HepG2 (cell line): ENCODE results near the gene TOP1. TPM values are rescaled to one million over a fixed set of nuclear protein-coding genes. Genes with fewer than 3 reads are reported as not detected.
A peak's percentile ranks its signal among the peaks of the same experiment; 100 is the strongest.

Experiments
- ATAC-seq: fragments of 200-7000 bp; cut with Tn5 transposase; 3 replicates; pipeline ENCODE4 v1.9.1; 2020; ENCODE audit warnings: mild to moderate bottlenecking, moderate library complexity
- BruUV-seq: library from RNA; stranded (reverse); fragments of 400-500 nt; replicated peaks from 2 replicates; lab custom pipeline; 2021; lab: Mats Ljungman, UMichigan
- CTCF ChIA-PET: fragments of 300-600 bp; formaldehyde crosslinking; extraction: SDS; loops from one replicate; lab custom pipeline; 2021; ENCODE audit warnings: low total read pairs, inconsistent platforms, low intra/inter-chr PET ratio; lab: Yijun Ruan, JAX
- POLR2A ChIA-PET: fragments of 350-600 bp; sonication (Branson Sonifier 250); formaldehyde crosslinking; loops from one replicate; lab custom pipeline; 2020; ENCODE audit warnings: antibody characterized with exemption, inconsistent platforms; lab: Yijun Ruan, JAX
- DNase-seq: peaks from one replicate; pipeline ENCODE4 v3.0.0-alpha.2; 2015; ENCODE audit warnings: low spot score
- FAIRE-seq: peaks from 3 replicates; lab custom pipeline; 2011; peaks lifted over from hg19 to GRCh38; lab: Jason Lieb, UNC
- H2AFZ ChIP-seq: one replicate; pipeline ENCODE4 v1.6.1; 2011; ENCODE audit warnings: low read length, inconsistent platforms
- H3K27ac ChIP-seq: fragments of 300-600 bp; 3 replicates; pipeline ENCODE4 v1.8.0; 2011; ENCODE audit warnings: mixed run types, mild to moderate bottlenecking, mixed read lengths, low read length, inconsistent platforms; ENCODE audit not compliant: insufficient read depth; ENCODE audit errors: extremely low read length
- H3K27me3 ChIP-seq, 2 experiments: fragments of 200-600 bp in 1 of 2; 2 replicates in 1 of 2; 3 replicates in 1 of 2; pipeline versions ENCODE4 v1.6.0 to v1.8.0; 2011; ENCODE audit warnings: low read length in 2 of 2, mild to moderate bottlenecking in 2 of 2, moderate library complexity in 2 of 2, inconsistent platforms in 1 of 2; ENCODE audit not compliant: insufficient read depth in 2 of 2, control insufficient read depth in 1 of 2
- H3K36me3 ChIP-seq, 2 experiments: fragments of 200-600 bp in 1 of 2; replicated peaks in 1 of 2; 2 replicates in 1 of 2; 3 replicates in 1 of 2; pipeline versions ENCODE4 v1.5.1 to v1.8.0; 2011; ENCODE audit warnings: low read length in 2 of 2, inconsistent platforms in 1 of 2; ENCODE audit not compliant: insufficient read depth in 2 of 2, control insufficient read depth in 1 of 2
- H3K4me1 ChIP-seq: 2 replicates; pipeline ENCODE4 v1.5.1; 2012; ENCODE audit warnings: low read length, inconsistent platforms; ENCODE audit not compliant: insufficient read depth
- H3K4me2 ChIP-seq: 2 replicates; pipeline ENCODE4 v1.6.0; 2011; ENCODE audit warnings: low read depth, low read length, inconsistent platforms
- H3K4me3 ChIP-seq, 3 experiments: fragments of 200-600 bp in 1 of 3; sonication (generic), shearing (Covaris generic) in 1 of 3; replicated peaks in 1 of 3; 2 replicates each; pipeline ENCODE4 v1.5.1; 2011 to 2016; ENCODE audit warnings: low read length in 3 of 3, inconsistent platforms in 2 of 3, low read depth in 2 of 3, mild to moderate bottlenecking in 2 of 3, control low read depth in 1 of 3, mixed read lengths in 1 of 3; ENCODE audit not compliant: insufficient read depth in 1 of 3
- H3K79me2 ChIP-seq: one replicate; pipeline ENCODE4 v1.6.1; 2011; ENCODE audit warnings: low read length, inconsistent platforms; ENCODE audit not compliant: insufficient read depth
- H3K9ac ChIP-seq: 2 replicates; pipeline ENCODE4 v1.6.0; 2011; ENCODE audit warnings: mild to moderate bottlenecking, low read depth, low read length, inconsistent platforms; ENCODE audit not compliant: insufficient read depth
- H3K9me3 ChIP-seq: 2 replicates; pipeline ENCODE4 v1.5.1; 2012; ENCODE audit warnings: mild to moderate bottlenecking, low read length
- H4K20me1 ChIP-seq: 2 replicates; pipeline ENCODE4 v1.6.0; 2011; ENCODE audit warnings: inconsistent platforms, mild to moderate bottlenecking, low read length, moderate library complexity; ENCODE audit not compliant: insufficient read depth
- AGO1 ChIP-seq: fragments of 200-400 bp; formaldehyde crosslinking; IDR thresholded peaks from 2 replicates; pipeline ENCODE4 v1.6.1; 2017; ENCODE audit warnings: mild to moderate bottlenecking, low read depth, low read length, moderate library complexity; ENCODE audit not compliant: poor library complexity, severe bottlenecking
- ETV6 ChIP-seq: sonication (generic); formaldehyde crosslinking; conservative IDR thresholded peaks from 2 replicates; pipeline ENCODE4 v1.4.0; 2020; ENCODE audit warnings: missing genetic modification reagents
- GABPA ChIP-seq, 2 experiments: IDR thresholded peaks; 2 replicates each; pipeline ENCODE4 v1.6.1; 2011 to 2016; ENCODE audit warnings: low read depth in 2 of 2, low read length in 1 of 2, missing biosample characterization in 1 of 2, missing genetic modification characterization in 1 of 2
- HOXD1 ChIP-seq: sonication (generic); formaldehyde crosslinking; IDR thresholded peaks from 2 replicates; pipeline ENCODE4 v1.5.0; 2020; ENCODE audit warnings: missing genetic modification reagents
- SIN3B ChIP-seq: fragments of 150-350 bp; IDR thresholded peaks from 2 replicates; pipeline ENCODE4 v1.6.1; 2014; ENCODE audit warnings: low read length
- SP4 ChIP-seq: sonication (generic); formaldehyde crosslinking; IDR thresholded peaks from 2 replicates; pipeline ENCODE4 v1.8.1; 2023; ENCODE audit warnings: mild to moderate bottlenecking, missing genetic modification reagents
- ZBTB20 ChIP-seq: sonication (generic); formaldehyde crosslinking; IDR thresholded peaks from 2 replicates; pipeline ENCODE4 v1.8.1; 2023; ENCODE audit warnings: missing genetic modification reagents, low read depth, mild to moderate bottlenecking, borderline replicate concordance
- ZNF12 ChIP-seq: sonication (generic); formaldehyde crosslinking; IDR thresholded peaks from 2 replicates; pipeline ENCODE4 v1.5.0; 2020; ENCODE audit warnings: missing genetic modification reagents
- ZNF333 ChIP-seq: sonication (generic); formaldehyde crosslinking; IDR thresholded peaks from 2 replicates; pipeline ENCODE4 v1.4.0; 2020; ENCODE audit warnings: mild to moderate bottlenecking, missing genetic modification reagents, borderline replicate concordance
- ZNF552 ChIP-seq: sonication (generic); formaldehyde crosslinking; IDR thresholded peaks from 2 replicates; pipeline ENCODE4 v1.9.0; 2022; ENCODE audit warnings: missing genetic modification reagents, mild to moderate bottlenecking, borderline replicate concordance
- ZNF674 ChIP-seq: sonication (generic); formaldehyde crosslinking; IDR thresholded peaks from 2 replicates; pipeline ENCODE4 v1.5.0; 2020; ENCODE audit warnings: low read depth, mild to moderate bottlenecking, missing genetic modification reagents
- WGBS: methylation state at CpG from one replicate; pipeline ENCODE4 v1.1.6; 2017; ENCODE audit warnings: low lambda C conversion rate; 5-methylcytosine and 5-hydroxymethylcytosine counted together
- in situ Hi-C: cut with HindIII; loops from 2 replicates; pipeline ENCODE4 v1.10.0; 2017; ENCODE audit warnings: low pct_unique_long_range_greater_than_20kb; ENCODE audit not compliant: extremely low pct_ligation_motif_present
- intact Hi-C: fragments of 100-400 bp; cut with micrococcal nuclease; formaldehyde crosslinking; loops from one replicate; pipeline ENCODE4 v1.10.0; 2022; ENCODE audit not compliant: unreplicated experiment
- polyA plus RNA-seq, 8 experiments: library from polyadenylated mRNA; depleted of rRNA in 3 of 8; stranded (reverse) in 7 of 8; unstranded in 1 of 8; fragments of >200 nt; fragmentation: Illumina TruSeq in 4 of 8; extraction: Trizol in 4 of 8; gene quantifications; 2 replicates each; pipeline versions ENCODE4 v1.2.1 to v1.2.3, GENCODE V29; 2011 to 2016; ENCODE audit warnings: low read depth in 4 of 8, missing spikeins in 1 of 8, mixed read lengths in 1 of 8; ENCODE audit not compliant: insufficient read depth in 1 of 8
- total RNA-seq, 5 experiments: library from RNA; depleted of rRNA; stranded (reverse); fragments of >200 nt; fragmentation: Illumina TruSeq; extraction: Trizol; gene quantifications; 2 replicates each; pipeline ENCODE4 v1.2.3, GENCODE V29; 2016; ENCODE audit warnings: low read depth in 1 of 5
- TF ChIP-seq, protein P1 (sequence below): sonication (generic); formaldehyde crosslinking; IDR thresholded peaks from 2 replicates; pipeline ENCODE4 v1.4.0; 2020; ENCODE audit warnings: missing genetic modification reagents, borderline replicate concordance
- TF ChIP-seq, protein P2 (sequence below): sonication (generic); formaldehyde crosslinking; IDR thresholded peaks from 2 replicates; pipeline ENCODE4 v1.4.0; 2020; ENCODE audit warnings: missing genetic modification reagents

The TOP1 gene
- total and polyA plus RNA-seq, 2 of the 13 experiments (the other 11 are each of a cell fraction or from before 2014, with no cell fraction given), result 10.2 to 19.4 TPM

DNA sequence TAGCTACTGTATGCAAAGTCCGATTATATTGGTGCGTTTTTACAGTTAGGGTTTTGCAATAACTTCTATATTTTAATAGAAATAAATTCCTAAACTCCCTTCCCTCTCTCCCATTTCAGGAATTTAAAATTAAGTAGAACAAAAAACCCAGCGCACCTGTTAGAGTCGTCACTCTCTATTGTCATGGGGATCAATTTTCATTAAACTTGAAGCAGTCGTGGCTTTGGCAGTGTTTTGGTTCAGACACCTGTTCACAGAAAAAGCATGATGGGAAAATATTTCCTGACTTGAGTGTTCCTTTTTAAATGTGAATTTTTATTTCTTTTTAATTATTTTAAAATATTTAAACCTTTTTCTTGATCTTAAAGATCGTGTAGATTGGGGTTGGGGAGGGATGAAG lies 95.0 kb downstream of the TOP1 start (continued):
- TF ChIP-seq ZNF333 (CRISPR knock-in tag), result no peak
- TF ChIP-seq SIN3B, result no peak
- TF ChIP-seq, protein P1, sequence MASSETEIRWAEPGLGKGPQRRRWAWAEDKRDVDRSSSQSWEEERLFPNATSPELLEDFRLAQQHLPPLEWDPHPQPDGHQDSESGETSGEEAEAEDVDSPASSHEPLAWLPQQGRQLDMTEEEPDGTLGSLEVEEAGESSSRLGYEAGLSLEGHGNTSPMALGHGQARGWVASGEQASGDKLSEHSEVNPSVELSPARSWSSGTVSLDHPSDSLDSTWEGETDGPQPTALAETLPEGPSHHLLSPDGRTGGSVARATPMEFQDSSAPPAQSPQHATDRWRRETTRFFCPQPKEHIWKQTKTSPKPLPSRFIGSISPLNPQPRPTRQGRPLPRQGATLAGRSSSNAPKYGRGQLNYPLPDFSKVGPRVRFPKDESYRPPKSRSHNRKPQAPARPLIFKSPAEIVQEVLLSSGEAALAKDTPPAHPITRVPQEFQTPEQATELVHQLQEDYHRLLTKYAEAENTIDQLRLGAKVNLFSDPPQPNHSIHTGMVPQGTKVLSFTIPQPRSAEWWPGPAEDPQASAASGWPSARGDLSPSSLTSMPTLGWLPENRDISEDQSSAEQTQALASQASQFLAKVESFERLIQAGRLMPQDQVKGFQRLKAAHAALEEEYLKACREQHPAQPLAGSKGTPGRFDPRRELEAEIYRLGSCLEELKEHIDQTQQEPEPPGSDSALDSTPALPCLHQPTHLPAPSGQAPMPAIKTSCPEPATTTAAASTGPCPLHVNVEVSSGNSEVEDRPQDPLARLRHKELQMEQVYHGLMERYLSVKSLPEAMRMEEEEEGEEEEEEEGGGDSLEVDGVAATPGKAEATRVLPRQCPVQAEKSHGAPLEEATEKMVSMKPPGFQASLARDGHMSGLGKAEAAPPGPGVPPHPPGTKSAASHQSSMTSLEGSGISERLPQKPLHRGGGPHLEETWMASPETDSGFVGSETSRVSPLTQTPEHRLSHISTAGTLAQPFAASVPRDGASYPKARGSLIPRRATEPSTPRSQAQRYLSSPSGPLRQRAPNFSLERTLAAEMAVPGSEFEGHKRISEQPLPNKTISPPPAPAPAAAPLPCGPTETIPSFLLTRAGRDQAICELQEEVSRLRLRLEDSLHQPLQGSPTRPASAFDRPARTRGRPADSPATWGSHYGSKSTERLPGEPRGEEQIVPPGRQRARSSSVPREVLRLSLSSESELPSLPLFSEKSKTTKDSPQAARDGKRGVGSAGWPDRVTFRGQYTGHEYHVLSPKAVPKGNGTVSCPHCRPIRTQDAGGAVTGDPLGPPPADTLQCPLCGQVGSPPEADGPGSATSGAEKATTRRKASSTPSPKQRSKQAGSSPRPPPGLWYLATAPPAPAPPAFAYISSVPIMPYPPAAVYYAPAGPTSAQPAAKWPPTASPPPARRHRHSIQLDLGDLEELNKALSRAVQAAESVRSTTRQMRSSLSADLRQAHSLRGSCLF, result no peak
- no peak for TF ChIP-seq AGO1
- TF ChIP-seq GABPA (IDR thresholded peaks at IDR 0.05; ENCODE audit: low read depth, low read length), result no peak
- no peak for TF ChIP-seq GABPA (CRISPR knock-in tag; IDR thresholded peaks at IDR 0.05; ENCODE audit: low read depth)

DNA sequence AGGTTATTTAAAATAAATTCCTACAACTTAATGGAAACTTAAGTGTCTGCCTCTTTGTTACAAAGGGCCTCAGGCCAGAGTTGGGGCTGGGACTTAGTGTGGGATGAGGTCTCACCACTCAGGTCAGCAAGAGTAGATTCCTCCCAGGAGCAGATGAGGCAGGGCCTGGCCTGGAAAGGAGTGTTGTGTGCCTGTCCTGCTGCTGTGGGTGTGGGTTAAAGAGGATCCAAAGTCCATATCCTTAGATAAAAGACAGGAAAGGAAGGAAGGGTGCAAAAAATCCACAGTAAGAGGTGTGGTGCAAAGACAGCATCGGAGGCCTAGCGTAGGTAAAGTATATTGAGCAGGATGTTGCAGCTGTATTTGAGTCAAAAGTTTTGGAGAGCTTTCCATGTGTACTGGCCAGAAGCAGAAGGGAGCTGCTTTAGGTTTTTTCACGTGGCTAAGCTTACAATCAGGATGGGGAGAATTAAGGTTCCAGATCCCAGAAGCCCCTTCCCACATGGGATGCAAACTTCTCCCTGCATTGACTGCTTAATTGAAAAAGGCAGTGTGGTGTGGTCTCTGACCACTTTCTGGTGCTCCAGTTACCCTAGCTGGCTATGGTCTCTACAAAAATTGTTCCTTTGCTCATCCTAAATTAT lies 96.0 kb downstream of the TOP1 start:
- intact Hi-C loops (no loop called here), in situ Hi-C loops (no loop called here)
- no peaks in the 10 kb centered on the region for H3K79me2 ChIP-seq
- BruUV-seq, result no TSS peak
- ChIA-PET POLR2A (no interaction called here), CTCF (no interaction called here)
- peak; percentile 57 for ATAC-seq
- H3K9ac ChIP-seq, result no peak overlapping the region; the same call in 1 of the 2 replicates
- H3K27ac ChIP-seq, result peak overlapping the region; percentile 23
- no peak overlapping the region for H2AFZ ChIP-seq
- peaks cover 28 to 49% of the 10 kb centered on the region in 2 experiments for H3K36me3 ChIP-seq
- no peak for DNase-seq
- no peaks in the 10 kb centered on the region for H4K20me1 ChIP-seq
- no peak overlapping the region for H3K4me3 ChIP-seq
- no peaks in the 10 kb centered on the region for H3K9me3 ChIP-seq
- H3K4me1 ChIP-seq, result peaks cover 17% of the 10 kb centered on the region
- no peak overlapping the region for H3K4me2 ChIP-seq
- no peaks in the 10 kb centered on the region for H3K27me3 ChIP-seq
- 93% methylated on average over 3 of the region's 3 CpGs for WGBS
- FAIRE-seq, result no peak
- TF ChIP-seq ZNF552 (no peak), ZNF674 (CRISPR knock-in tag) (no peak), ETV6 (CRISPR knock-in tag) (no peak), ZBTB20 (CRISPR knock-in tag) (no peak), HOXD1 (CRISPR knock-in tag) (no peak), SP4 (CRISPR knock-in tag) (0 out of 2 replicates have a peak, but pooled peaks have one; percentile 22), ZNF12 (CRISPR knock-in tag) (peak; percentile 70; the same call in 1 of the 2 replicates)
- TF ChIP-seq, protein P2, sequence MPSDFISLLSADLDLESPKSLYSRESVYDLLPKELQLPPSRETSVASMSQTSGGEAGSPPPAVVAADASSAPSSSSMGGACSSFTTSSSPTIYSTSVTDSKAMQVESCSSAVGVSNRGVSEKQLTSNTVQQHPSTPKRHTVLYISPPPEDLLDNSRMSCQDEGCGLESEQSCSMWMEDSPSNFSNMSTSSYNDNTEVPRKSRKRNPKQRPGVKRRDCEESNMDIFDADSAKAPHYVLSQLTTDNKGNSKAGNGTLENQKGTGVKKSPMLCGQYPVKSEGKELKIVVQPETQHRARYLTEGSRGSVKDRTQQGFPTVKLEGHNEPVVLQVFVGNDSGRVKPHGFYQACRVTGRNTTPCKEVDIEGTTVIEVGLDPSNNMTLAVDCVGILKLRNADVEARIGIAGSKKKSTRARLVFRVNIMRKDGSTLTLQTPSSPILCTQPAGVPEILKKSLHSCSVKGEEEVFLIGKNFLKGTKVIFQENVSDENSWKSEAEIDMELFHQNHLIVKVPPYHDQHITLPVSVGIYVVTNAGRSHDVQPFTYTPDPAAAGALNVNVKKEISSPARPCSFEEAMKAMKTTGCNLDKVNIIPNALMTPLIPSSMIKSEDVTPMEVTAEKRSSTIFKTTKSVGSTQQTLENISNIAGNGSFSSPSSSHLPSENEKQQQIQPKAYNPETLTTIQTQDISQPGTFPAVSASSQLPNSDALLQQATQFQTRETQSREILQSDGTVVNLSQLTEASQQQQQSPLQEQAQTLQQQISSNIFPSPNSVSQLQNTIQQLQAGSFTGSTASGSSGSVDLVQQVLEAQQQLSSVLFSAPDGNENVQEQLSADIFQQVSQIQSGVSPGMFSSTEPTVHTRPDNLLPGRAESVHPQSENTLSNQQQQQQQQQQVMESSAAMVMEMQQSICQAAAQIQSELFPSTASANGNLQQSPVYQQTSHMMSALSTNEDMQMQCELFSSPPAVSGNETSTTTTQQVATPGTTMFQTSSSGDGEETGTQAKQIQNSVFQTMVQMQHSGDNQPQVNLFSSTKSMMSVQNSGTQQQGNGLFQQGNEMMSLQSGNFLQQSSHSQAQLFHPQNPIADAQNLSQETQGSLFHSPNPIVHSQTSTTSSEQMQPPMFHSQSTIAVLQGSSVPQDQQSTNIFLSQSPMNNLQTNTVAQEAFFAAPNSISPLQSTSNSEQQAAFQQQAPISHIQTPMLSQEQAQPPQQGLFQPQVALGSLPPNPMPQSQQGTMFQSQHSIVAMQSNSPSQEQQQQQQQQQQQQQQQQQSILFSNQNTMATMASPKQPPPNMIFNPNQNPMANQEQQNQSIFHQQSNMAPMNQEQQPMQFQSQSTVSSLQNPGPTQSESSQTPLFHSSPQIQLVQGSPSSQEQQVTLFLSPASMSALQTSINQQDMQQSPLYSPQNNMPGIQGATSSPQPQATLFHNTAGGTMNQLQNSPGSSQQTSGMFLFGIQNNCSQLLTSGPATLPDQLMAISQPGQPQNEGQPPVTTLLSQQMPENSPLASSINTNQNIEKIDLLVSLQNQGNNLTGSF (CRISPR knock-in tag), result no peak
